HL-60 (cell line): Measurements from ENCODE around the gene GTF3C5.

ENCODE experiments used
- DNase-seq, 2 experiments: peaks; one replicate each; pipeline ENCODE4 v3.0.0-alpha.2; 2010 to 2020; ENCODE audit warnings: low read depth in 1 of 2, low spot score in 1 of 2
- H3K27ac ChIP-seq: fragments of 250-450 bp; sonication (Bioruptor Pico); replicated peaks from 2 replicates; pipeline ENCODE4 v1.5.1; 2020; ENCODE audit warnings: mild to moderate bottlenecking, moderate library complexity
- H3K27me3 ChIP-seq: fragments of 250-450 bp; sonication (Bioruptor Pico); 2 replicates; pipeline ENCODE4 v1.5.1; 2021; ENCODE audit warnings: mild to moderate bottlenecking, moderate library complexity; ENCODE audit not compliant: insufficient read depth, poor library complexity, severe bottlenecking
- H3K4me3 ChIP-seq: replicated peaks from 2 replicates; pipeline ENCODE4 v1.5.1; 2011; ENCODE audit warnings: mild to moderate bottlenecking, control low read depth, low read length; ENCODE audit not compliant: insufficient read depth
- CTCF ChIP-seq: IDR thresholded peaks from one replicate; pipeline ENCODE4 v1.5.1; 2011; ENCODE audit warnings: low read length, control low read depth, inconsistent platforms; ENCODE audit not compliant: insufficient read depth
- GABPA ChIP-seq: IDR thresholded peaks from 2 replicates; pipeline ENCODE4 v1.6.1; 2012; ENCODE audit warnings: low read depth
- POLR2AphosphoS5 ChIP-seq: IDR thresholded peaks from 2 replicates; pipeline ENCODE4 v1.6.1; 2012; ENCODE audit warnings: low read depth
- REST ChIP-seq: IDR thresholded peaks from 2 replicates; pipeline ENCODE4 v1.6.1; 2012; ENCODE audit warnings: low read depth; ENCODE audit not compliant: insufficient replicate concordance
- SPI1 ChIP-seq: IDR thresholded peaks from 2 replicates; pipeline ENCODE4 v1.6.1; 2012; ENCODE audit warnings: low read depth, mild to moderate bottlenecking, borderline replicate concordance

GTF3C5 gene

GRCh38 chr9:133043449-133044035 lies 12.7 kb downstream of the GTF3C5 start:
- H3K27me3 ChIP-seq = no peaks in the 10 kb centered on the region
- no peak overlapping the region for H3K27ac ChIP-seq
- DNase-seq = no peak
- H3K4me3 ChIP-seq = no peak overlapping the region
- TF ChIP-seq REST = no peak
- no peak for TF ChIP-seq CTCF
- no peak for TF ChIP-seq GABPA
- peak; percentile 47; the same call in 1 of the 2 replicates for TF ChIP-seq POLR2AphosphoS5
- TF ChIP-seq SPI1 = no peak

GRCh38 chr9:133044125-133044524 lies 13.3 kb downstream of the GTF3C5 start:
- Histone ChIP-seq H3K27ac (no peak overlapping the region), H3K4me3 (no peak overlapping the region), H3K27me3 (no peaks in the 10 kb centered on the region)
- TF ChIP-seq GABPA (no peak), POLR2AphosphoS5 (no peak), CTCF (no peak), REST (no peak), SPI1 (no peak)
- no peak for DNase-seq

DNA sequence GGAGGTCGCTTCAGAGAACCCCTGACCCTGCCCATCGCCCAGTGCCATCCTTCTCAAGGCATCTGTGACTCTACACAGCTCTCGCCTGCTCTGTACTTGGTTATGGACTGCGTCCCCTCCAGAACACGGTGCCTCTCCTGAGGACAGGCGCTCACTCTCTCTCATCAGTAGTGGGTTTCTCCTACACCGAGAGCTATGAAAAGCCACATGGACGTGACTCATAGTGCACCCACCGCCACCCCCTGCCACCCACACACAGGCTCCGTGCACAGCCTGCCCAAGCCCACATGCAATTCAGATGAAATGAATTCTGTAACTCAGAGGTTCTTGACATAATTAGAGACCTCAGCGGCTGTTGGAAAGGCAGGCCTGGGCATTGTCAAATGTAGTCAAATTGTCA lies 13.9 kb downstream of the GTF3C5 start:
- no peak for TF ChIP-seq CTCF
- TF ChIP-seq GABPA = no peak
- no peak for TF ChIP-seq REST
- no peak for TF ChIP-seq POLR2AphosphoS5
- TF ChIP-seq SPI1 = no peak
- Histone ChIP-seq H3K4me3 (no peak overlapping the region), H3K27ac (no peak overlapping the region), H3K27me3 (no peaks in the 10 kb centered on the region)
- DNase-seq = no peak
